Endothelial cell (in vitro differentiated cells): ENCODE data around the gene ZNF554. TPM values are rescaled to one million over a fixed set of nuclear protein-coding genes. Genes with fewer than 3 reads are reported as not detected.

Experiments used
- DNase-seq: peaks from one replicate; pipeline ENCODE4 v3.0.0; 2021; ENCODE audit warnings: low spot score
- H3K27ac Mint-ChIP-seq: one replicate; pipeline ENCODE4 v1.8.0; 2021; ENCODE audit warnings: mixed read lengths, inconsistent platforms; ENCODE audit not compliant: unreplicated experiment
- H3K27me3 Mint-ChIP-seq: one replicate; pipeline ENCODE4 v1.8.0; 2021; ENCODE audit warnings: mild to moderate bottlenecking, moderate library complexity, mixed read lengths, inconsistent platforms; ENCODE audit not compliant: unreplicated experiment
- H3K36me3 Mint-ChIP-seq: one replicate; pipeline ENCODE4 v1.8.0; 2021; ENCODE audit warnings: mild to moderate bottlenecking, low read depth, mixed read lengths, inconsistent platforms; ENCODE audit not compliant: unreplicated experiment
- H3K4me1 Mint-ChIP-seq: one replicate; pipeline ENCODE4 v1.8.0; 2021; ENCODE audit warnings: mild to moderate bottlenecking, mixed read lengths, inconsistent platforms; ENCODE audit not compliant: unreplicated experiment
- H3K4me3 Mint-ChIP-seq: one replicate; pipeline ENCODE4 v1.8.0; 2021; ENCODE audit warnings: mild to moderate bottlenecking, mixed read lengths, inconsistent platforms; ENCODE audit not compliant: unreplicated experiment
- H3K9me3 Mint-ChIP-seq: one replicate; pipeline ENCODE4 v1.8.0; 2021; ENCODE audit warnings: mixed read lengths, inconsistent platforms; ENCODE audit not compliant: unreplicated experiment
- total RNA-seq: library from RNA; stranded (reverse); fragmentation: NEBNext Ultra II Directional; extraction: Animal tissue kit (Norgen Biotek cat#: 25700); gene quantifications from one replicate; pipeline ENCODE4 v1.2.1, GENCODE V29; 2021; ENCODE audit not compliant: unreplicated experiment
- TF ChIP-seq, protein P1 (sequence below): fragments of 200-600 bp; sonication (generic); IDR thresholded peaks from one replicate; pipeline ENCODE4 v1.5.0; 2021; ENCODE audit warnings: antibody characterized with exemption; ENCODE audit not compliant: unreplicated experiment

ZNF554 gene
- total RNA-seq, 1 donor from 2014 or later: 9.0 TPM

DNA sequence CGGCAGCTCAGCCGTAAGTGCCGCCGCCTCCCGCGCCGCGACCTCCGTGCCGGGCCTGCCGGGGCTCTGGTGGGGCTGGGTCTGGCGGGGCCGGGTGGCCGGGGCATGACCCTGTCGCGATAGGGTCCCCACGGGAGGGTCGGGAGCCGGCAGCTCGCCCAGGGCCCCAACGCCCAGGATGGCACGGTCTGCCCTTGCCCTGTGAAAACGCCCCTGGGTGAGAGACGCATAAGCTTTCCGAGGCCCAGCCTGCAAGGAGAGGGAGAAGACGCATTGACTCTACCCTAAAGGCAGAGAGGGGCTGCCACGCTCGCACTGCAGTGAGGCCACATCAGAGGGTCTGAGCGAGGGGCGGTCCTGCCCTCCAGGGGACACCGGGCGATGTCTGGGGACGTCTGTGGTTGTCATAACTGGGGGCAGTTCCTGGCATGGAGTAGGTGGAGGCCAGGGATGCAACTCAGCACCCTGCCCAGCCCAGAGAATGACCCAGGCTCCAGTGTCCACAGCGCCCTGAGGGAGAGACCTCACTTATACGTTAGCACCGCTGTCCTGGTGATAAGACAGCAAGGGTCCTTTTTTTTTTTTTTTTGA lies 539 bp downstream of the ZNF554 start:
- H3K4me1 Mint-ChIP-seq: no peaks in the 10 kb centered on the region
- TF ChIP-seq, protein P1, sequence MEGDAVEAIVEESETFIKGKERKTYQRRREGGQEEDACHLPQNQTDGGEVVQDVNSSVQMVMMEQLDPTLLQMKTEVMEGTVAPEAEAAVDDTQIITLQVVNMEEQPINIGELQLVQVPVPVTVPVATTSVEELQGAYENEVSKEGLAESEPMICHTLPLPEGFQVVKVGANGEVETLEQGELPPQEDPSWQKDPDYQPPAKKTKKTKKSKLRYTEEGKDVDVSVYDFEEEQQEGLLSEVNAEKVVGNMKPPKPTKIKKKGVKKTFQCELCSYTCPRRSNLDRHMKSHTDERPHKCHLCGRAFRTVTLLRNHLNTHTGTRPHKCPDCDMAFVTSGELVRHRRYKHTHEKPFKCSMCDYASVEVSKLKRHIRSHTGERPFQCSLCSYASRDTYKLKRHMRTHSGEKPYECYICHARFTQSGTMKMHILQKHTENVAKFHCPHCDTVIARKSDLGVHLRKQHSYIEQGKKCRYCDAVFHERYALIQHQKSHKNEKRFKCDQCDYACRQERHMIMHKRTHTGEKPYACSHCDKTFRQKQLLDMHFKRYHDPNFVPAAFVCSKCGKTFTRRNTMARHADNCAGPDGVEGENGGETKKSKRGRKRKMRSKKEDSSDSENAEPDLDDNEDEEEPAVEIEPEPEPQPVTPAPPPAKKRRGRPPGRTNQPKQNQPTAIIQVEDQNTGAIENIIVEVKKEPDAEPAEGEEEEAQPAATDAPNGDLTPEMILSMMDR: no peak
- peak; percentile 27 for DNase-seq
- H3K27me3 Mint-ChIP-seq: peaks cover 11% of the 10 kb centered on the region
- H3K4me3 Mint-ChIP-seq: peak overlapping the region; percentile 94
- H3K27ac Mint-ChIP-seq: no peak overlapping the region
- H3K9me3 Mint-ChIP-seq: no peaks in the 10 kb centered on the region
- H3K36me3 Mint-ChIP-seq: peaks cover 17% of the 10 kb centered on the region

GRCh38 chr19:2822846-2823245 lies 3.2 kb downstream of the ZNF554 start:
- H3K27ac Mint-ChIP-seq: no peak overlapping the region
- H3K4me1 Mint-ChIP-seq: no peaks in the 10 kb centered on the region
- DNase-seq: no peak
- peaks cover 5% of the 10 kb centered on the region for H3K9me3 Mint-ChIP-seq
- H3K36me3 Mint-ChIP-seq: peaks cover 35% of the 10 kb centered on the region
- H3K27me3 Mint-ChIP-seq: peaks cover 9% of the 10 kb centered on the region
- H3K4me3 Mint-ChIP-seq: no peak overlapping the region
- TF ChIP-seq, protein P1: no peak

GRCh38 chr19:2823646-2824045 lies 4.0 kb downstream of the ZNF554 start:
- H3K27ac Mint-ChIP-seq: no peak overlapping the region
- no peak overlapping the region for H3K4me3 Mint-ChIP-seq
- H3K36me3 Mint-ChIP-seq: peaks cover 43% of the 10 kb centered on the region
- no peaks in the 10 kb centered on the region for H3K4me1 Mint-ChIP-seq
- peaks cover 13% of the 10 kb centered on the region for H3K9me3 Mint-ChIP-seq
- no peak for DNase-seq
- H3K27me3 Mint-ChIP-seq: peaks cover 9% of the 10 kb centered on the region
- TF ChIP-seq, protein P1: no peak

GRCh38 chr19:2824129-2824528 lies 4.5 kb downstream of the ZNF554 start:
- Mint-ChIP-seq H3K9me3 (peaks cover 14% of the 10 kb centered on the region), H3K4me3 (peak overlapping the region; percentile 52), H3K27ac (no peak overlapping the region), H3K4me1 (no peaks in the 10 kb centered on the region), H3K27me3 (peaks cover 9% of the 10 kb centered on the region), H3K36me3 (peaks cover 46% of the 10 kb centered on the region)
- TF ChIP-seq, protein P1: no peak
- DNase-seq: no peak

DNA sequence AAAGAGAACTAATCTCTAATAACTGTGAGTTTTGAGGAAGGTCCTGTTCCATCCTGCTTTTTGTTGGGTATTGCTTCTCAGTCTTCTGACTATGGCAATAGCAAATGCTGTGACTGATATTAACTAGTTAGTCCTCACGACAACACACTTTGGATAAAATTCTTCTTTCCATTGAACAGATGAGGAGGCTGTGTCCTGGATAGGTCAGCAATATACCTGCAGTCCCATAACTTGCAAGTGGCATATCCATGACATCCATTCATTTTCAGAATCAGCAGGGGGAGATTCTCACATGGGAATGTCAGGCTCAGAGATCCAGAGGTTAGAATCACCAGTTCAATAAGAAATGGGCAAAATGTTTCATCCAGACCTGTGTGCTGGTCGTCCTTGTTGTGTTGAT lies 7.4 kb downstream of the ZNF554 start:
- TF ChIP-seq, protein P1: no peak
- Mint-ChIP-seq H3K27me3 (peaks cover 2% of the 10 kb centered on the region), H3K27ac (no peak overlapping the region), H3K36me3 (peaks cover 61% of the 10 kb centered on the region), H3K9me3 (peaks cover 17% of the 10 kb centered on the region), H3K4me3 (peak overlapping the region; percentile 75), H3K4me1 (no peaks in the 10 kb centered on the region)
- no peak for DNase-seq
